GM10847 (cell line): ENCODE results near the gene CCDC9B.

Experiments used
- POLR2A ChIP-seq: IDR thresholded peaks from 2 replicates; pipeline ENCODE4 v1.6.1; 2011; ENCODE audit not compliant: insufficient read length; ENCODE audit errors: extremely low read depth

Gene CCDC9B

DNA sequence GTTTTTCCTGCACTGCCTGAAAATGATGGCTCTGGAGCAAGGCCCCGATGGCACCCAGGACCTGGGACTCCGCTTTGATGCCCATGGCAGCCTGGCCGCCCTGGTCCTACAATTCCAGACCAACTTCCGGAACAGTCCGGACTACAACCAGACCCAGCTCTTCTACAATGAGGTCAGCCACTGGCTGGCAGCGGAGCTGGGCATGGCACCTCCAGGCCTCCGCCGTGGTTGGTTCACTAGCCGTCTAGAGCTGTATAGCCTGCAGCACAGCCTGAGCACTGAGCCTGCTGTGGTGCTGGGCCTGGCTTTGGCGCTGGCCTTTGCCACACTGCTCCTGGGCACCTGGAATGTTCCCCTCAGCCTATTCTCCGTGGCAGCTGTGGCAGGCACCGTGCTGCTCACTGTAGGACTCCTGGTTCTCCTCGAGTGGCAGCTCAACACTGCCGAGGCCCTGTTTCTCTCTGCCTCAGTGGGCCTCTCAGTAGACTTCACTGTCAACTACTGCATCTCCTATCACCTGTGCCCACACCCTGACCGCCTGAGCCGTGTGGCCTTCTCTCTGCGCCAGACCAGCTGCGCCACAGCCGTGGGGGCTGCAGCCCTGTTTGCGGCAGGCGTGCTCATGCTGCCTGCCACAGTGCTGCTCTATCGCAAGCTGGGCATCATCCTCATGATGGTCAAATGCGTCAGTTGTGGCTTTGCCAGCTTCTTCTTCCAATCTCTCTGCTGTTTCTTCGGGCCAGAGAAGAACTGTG is 28.2 kb upstream of the CCDC9B start:
- no peak for TF ChIP-seq POLR2A

DNA sequence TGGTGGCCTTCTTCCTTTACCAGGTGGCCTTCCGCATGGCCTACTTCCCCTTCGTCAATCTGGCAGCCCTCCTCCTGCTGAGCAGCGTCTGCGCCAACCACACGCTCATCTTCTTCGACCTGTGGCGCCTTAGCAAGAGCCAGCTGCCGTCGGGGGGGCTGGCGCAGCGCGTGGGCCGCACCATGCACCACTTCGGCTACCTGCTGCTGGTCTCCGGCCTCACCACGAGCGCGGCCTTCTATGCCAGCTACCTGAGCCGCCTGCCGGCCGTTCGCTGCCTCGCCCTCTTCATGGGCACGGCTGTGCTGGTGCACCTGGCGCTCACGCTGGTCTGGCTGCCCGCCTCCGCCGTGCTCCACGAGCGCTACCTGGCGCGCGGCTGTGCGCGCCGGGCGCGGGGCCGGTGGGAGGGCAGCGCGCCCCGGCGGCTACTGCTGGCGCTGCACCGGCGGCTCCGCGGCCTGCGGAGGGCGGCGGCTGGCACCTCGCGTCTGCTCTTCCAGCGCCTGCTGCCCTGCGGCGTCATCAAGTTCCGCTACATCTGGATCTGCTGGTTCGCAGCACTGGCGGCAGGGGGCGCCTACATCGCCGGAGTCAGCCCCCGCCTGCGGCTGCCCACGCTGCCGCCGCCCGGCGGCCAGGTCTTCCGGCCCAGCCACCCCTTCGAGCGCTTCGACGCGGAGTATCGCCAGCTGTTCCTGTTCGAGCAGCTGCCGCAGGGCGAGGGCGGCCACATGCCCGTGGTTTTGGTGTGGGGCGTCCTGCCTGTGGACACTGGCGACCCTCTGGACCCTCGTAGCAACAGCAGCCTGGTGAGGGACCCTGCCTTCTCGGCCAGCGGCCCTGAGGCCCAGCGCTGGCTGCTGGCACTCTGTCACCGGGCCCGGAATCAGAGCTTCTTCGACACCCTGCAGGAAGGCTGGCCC is 27.2 kb upstream of the CCDC9B start:
- no peak for TF ChIP-seq POLR2A

- TF ChIP-seq POLR2A = no peak
Measured at GRCh38 chr15:40367371-40367685, 26.6 kb upstream of the CCDC9B start.

DNA sequence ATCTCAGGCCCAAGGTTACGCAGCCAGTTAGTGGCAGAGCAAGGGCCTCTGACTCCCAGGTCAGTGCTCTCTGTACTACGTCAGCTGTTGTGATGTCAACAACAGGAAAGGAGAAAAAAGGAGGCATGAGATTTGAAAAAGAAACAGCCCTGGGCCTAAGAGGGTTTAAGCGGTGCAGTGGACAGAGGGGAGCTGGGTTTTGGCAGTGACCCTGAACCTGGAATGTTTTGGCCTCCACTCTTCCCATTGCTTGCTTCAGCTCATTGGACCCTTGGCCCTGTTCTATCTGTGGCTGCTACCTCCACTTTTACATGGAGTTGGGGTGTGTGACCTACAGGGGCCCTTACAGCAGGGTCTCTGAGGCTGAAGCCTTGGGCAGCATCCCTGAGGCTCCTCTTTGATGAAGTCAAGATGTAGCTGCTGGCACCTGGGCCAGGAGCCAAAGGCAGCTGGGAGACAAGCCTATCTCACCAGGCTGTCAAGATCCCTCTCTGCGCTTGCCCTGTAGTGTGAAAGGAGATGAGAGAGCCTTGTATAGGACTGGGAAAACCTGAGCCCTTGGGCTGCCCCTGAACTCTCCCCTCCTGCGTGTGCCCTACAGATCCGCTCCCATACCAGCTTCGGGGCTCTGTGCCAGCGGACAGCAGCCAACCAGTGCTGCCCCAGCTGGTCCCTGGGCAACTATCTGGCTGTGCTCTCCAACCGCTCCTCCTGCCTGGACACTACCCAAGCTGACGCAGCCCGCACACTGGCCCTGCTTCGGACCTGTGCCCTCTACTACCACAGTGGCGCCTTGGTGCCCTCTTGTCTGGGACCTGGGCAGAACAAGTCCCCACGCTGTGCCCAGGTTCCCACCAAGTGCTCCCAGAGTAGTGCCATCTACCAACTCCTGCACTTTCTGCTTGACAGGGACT is 26.0 kb upstream of the CCDC9B start:
- TF ChIP-seq POLR2A = no peak

DNA sequence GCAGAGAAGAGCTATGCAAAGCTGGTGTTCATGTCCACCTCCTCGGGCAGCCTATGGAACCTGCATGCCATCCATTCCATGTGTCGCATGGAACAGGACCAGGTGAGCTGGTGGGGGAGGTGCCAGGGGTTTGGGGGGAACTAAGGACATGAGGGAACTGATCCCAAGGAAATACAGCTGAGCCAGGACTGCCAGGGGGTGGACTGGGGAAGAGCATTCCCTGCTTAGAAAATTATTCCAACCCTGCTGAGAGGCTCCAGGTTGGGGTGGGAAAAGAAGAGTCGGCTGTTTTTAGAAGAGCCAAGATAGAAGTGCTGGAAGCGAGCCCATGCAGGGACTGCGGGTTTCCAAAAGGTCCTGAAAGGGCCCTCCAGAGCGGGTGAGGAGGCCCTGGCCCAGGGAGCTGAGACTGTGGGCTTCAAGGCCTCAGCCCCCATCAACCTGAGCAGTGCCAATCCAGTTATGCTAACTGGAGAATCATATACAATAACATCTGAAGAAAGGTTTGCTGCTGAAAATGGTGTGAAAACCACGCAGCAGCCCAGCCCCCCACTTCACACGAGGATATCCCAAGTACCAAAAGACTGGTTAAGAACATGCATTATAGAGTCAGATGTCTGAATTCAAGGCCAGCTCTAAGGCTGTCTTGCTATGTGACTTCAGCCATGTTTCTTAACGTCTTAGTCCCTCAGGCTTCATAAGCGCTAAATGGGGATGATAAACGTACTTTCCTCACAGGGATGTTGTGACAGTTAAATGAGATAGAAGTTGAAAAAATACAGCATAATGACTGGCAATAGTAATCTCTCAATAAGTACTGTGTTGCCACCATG is 25.1 kb upstream of the CCDC9B start:
- no peak for TF ChIP-seq POLR2A

DNA sequence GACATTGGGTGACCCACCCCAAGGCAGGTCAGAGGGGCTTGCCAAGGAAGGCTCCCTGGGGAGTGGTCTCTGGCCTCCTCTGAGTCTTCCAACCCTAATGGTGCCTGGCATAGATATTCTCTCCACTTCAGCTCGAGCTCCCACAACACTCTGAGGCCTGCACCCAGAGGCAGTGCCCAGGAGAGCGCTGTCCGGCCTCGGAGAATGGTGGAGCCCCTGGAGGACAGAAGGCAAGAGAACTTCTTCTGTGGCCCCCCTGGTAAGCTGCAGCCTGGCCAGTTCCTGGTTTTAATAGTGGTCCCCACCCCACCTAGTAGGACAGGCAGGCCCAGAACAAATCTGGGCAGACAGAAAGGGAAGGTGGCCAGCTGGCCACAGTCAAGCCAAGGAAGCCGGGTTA is 24.3 kb upstream of the CCDC9B start:
- TF ChIP-seq POLR2A = no peak

GRCh38 chr15:40364251-40364650 is 23.5 kb upstream of the CCDC9B start:
- no peak for TF ChIP-seq POLR2A

- no peak for TF ChIP-seq POLR2A
Measured at GRCh38 chr15:40363611-40364010, 22.9 kb upstream of the CCDC9B start.

GRCh38 chr15:40361640-40362039 is 20.9 kb upstream of the CCDC9B start:
- TF ChIP-seq POLR2A = no peak

- TF ChIP-seq POLR2A = no peak
Measured at GRCh38 chr15:40360015-40360414, 19.3 kb upstream of the CCDC9B start.

DNA sequence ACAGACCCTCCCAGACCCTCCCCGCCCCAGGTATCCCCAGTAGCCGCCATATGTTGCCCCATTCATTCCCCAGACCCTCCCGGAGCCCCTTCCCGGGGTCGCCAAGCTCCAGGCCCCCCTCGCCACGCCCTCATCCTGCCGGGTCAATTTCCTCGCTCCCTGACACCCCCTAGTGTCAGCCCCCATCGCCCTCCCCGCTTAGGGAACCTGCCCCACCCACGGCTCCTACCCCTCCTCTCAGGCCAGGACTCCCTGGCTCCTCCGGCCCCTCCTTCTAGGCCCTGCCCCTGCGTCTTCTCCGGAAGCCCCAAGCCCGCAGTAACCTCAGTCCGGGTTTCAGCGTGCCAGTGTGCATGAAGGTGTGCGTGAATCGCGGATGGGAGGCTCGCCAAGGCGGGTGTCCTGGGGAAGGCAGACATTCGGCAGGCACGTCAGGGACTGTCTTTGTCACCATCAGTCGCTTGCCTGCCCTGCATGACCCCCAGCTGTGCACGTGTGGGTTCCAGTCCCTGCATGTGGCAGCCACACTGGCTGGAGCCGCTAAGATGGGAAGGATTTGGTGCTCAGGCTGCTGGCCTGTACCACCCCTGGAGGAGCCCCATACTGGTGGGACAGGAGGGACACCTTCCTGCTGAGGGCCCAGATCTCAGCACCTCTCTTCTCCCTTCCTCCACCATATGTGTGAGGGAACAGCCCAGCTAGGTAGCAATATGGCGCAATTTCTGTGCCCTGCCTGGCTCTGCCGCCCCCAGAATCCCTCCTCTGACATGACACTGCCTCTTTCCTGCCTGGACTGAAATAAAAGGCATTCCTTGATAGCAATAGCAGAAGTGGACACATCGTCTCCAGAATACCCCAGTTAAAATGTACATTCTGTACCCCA is 18.0 kb upstream of the CCDC9B start:
- TF ChIP-seq POLR2A = no peak

DNA sequence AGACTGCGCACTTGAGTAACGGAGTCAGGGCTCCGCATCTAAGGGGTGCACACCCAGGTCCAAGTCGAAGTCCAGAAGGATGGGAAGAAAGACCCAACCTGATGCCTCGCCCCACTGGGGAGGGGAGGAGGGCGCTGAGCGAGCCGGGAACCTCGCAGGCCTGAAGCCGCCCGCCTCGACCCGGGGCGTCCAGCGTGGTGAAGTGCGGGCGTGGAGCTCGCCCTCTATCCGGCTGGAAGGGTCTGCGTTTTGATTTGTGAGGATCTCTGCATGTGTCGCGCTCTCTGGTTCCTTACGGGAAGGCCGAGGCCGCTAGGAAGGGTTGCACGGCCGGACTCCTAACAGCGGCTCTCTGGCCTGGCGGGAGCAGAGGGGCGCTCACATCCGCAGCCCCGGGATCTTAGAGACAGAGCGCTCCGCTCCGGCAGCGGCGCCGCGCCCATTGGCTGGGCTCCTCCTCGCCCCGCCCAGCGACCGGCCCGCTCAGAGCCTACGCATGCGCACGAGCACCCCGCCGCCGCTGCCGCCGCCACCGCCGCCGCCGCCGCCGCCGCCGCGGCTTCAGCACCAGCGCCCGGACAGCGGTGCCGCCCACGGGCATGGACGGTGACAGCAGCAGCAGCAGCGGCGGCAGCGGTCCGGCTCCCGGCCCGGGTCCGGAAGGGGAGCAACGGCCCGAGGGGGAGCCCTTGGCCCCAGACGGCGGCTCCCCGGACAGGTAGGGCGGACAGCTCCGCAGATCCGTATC is 17.2 kb upstream of the CCDC9B start, which contains the start of gene DISP2:
Gene DISP2, plus strand, starts transcription at position 497 of the 748 bp plus-strand sequence. Its CDS starts 103 bp downstream, at position 600.
- TF ChIP-seq POLR2A = no peak

DNA sequence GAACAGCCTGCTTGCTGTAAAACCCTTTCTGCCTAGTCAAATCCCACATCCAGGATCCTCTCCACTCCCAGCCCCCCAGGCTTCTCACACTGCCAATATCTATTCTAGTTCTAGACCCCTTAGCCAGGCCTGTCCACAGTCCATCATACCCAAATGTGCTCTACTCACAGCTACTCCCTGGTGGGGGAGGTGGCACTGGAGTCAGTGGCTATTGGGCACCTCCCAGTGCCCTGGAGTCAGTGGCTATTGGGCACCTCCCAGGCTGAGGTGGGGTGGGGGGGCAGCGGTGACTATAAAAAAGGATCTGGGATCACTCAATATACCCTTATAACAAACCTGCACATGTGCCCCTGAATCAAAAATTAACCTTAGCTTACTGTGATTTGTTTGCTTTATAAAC is 16.5 kb upstream of the CCDC9B start:
- TF ChIP-seq POLR2A = no peak
